ENCODE data around the gene MYPOP.
"Not testable (repeated sequence)": the region's sequence is repeated elsewhere in the genome, so short reads cannot be mapped to it uniquely, and the experiment has no call there.

The MYPOP gene

GRCh38 chr19:45902651-45903625 is 525 bp upstream of the MYPOP start:
- no peaks in the 10 kb centered on the region for H3K27me3 ChIP-seq (ENCODE audit: control insufficient read depth, insufficient read depth, low read length)
- H3K9ac ChIP-seq (ENCODE audit: low read length) = peak overlapping the region; percentile 78

GRCh38 chr19:45901432-45901911 is 941 bp downstream of the MYPOP start:
- Histone ChIP-seq H3K4me3 (ENCODE audit: low read length) (peak overlapping the region; percentile 74), H3K27me3 (ENCODE audit: control insufficient read depth, insufficient read depth, low read length) (no peaks in the 10 kb centered on the region), H3K9ac (ENCODE audit: low read length) (peak overlapping the region; percentile 39), H3K9me3 (ENCODE audit: control insufficient read depth, low read length) (no peaks in the 10 kb centered on the region), H3K4me1 (ENCODE audit: control insufficient read depth, insufficient read depth, low read length) (peaks cover 13% of the 10 kb centered on the region), H3K36me3 (ENCODE audit: control insufficient read depth, insufficient read depth, low read length) (no peaks in the 10 kb centered on the region)

More at GRCh38 chr19:45902651-45903625, 525 bp upstream of the MYPOP start:
- H3K4me1 ChIP-seq (ENCODE audit: control insufficient read depth, insufficient read depth, low read length) = peaks cover 13% of the 10 kb centered on the region
- H3K9me3 ChIP-seq (ENCODE audit: control insufficient read depth, low read length) = no peaks in the 10 kb centered on the region
- H3K36me3 ChIP-seq (ENCODE audit: control insufficient read depth, insufficient read depth, low read length) = no peaks in the 10 kb centered on the region
- H3K4me3 ChIP-seq (ENCODE audit: low read length) = peak overlapping the region; percentile 79

- peak overlapping the region; percentile 39 for H3K9ac ChIP-seq (ENCODE audit: low read length)
- peaks cover 13% of the 10 kb centered on the region for H3K4me1 ChIP-seq (ENCODE audit: control insufficient read depth, insufficient read depth, low read length)
- no peaks in the 10 kb centered on the region for H3K27me3 ChIP-seq (ENCODE audit: control insufficient read depth, insufficient read depth, low read length)
- H3K4me3 ChIP-seq (ENCODE audit: low read length) = no peak overlapping the region
- H3K9me3 ChIP-seq (ENCODE audit: control insufficient read depth, low read length) = no peaks in the 10 kb centered on the region
- no peaks in the 10 kb centered on the region for H3K36me3 ChIP-seq (ENCODE audit: control insufficient read depth, insufficient read depth, low read length)
Measured at GRCh38 chr19:45900738-45901431, 1.5 kb downstream of the MYPOP start.

GRCh38 chr19:45899919-45900589 is 2.4 kb downstream of the MYPOP start:
- no peaks in the 10 kb centered on the region for H3K36me3 ChIP-seq (ENCODE audit: control insufficient read depth, insufficient read depth, low read length)
- H3K4me1 ChIP-seq (ENCODE audit: control insufficient read depth, insufficient read depth, low read length) = peaks cover 13% of the 10 kb centered on the region
- H3K9me3 ChIP-seq (ENCODE audit: control insufficient read depth, low read length) = no peaks in the 10 kb centered on the region
- no peak overlapping the region for H3K4me3 ChIP-seq (ENCODE audit: low read length)
- H3K27me3 ChIP-seq (ENCODE audit: control insufficient read depth, insufficient read depth, low read length) = no peaks in the 10 kb centered on the region
- H3K9ac ChIP-seq (ENCODE audit: low read length) = no peak overlapping the region

GRCh38 chr19:45899253-45899652 is 3.2 kb downstream of the MYPOP start:
- H3K9ac ChIP-seq (ENCODE audit: low read length) = no peak overlapping the region
- H3K4me1 ChIP-seq (ENCODE audit: control insufficient read depth, insufficient read depth, low read length) = peaks cover 13% of the 10 kb centered on the region
- H3K4me3 ChIP-seq (ENCODE audit: low read length) = no peak overlapping the region
- no peaks in the 10 kb centered on the region for H3K27me3 ChIP-seq (ENCODE audit: control insufficient read depth, insufficient read depth, low read length)
- no peaks in the 10 kb centered on the region for H3K36me3 ChIP-seq (ENCODE audit: control insufficient read depth, insufficient read depth, low read length)
- no peaks in the 10 kb centered on the region for H3K9me3 ChIP-seq (ENCODE audit: control insufficient read depth, low read length)

GRCh38 chr19:45897261-45897812 is 5.1 kb downstream of the MYPOP start:
- Histone ChIP-seq H3K27me3 (ENCODE audit: control insufficient read depth, insufficient read depth, low read length) (no peaks in the 10 kb centered on the region), H3K4me3 (ENCODE audit: low read length) (no peak overlapping the region), H3K36me3 (ENCODE audit: control insufficient read depth, insufficient read depth, low read length) (no peaks in the 10 kb centered on the region), H3K4me1 (ENCODE audit: control insufficient read depth, insufficient read depth, low read length) (peaks cover 8% of the 10 kb centered on the region), H3K9ac (ENCODE audit: low read length) (no peak overlapping the region), H3K9me3 (ENCODE audit: control insufficient read depth, low read length) (no peaks in the 10 kb centered on the region)

GRCh38 chr19:45895983-45896599 is 6.3 kb downstream of the MYPOP start:
- H3K9me3 ChIP-seq (ENCODE audit: control insufficient read depth, low read length); H3K4me1 ChIP-seq (ENCODE audit: control insufficient read depth, insufficient read depth, low read length); H3K27me3 ChIP-seq (ENCODE audit: control insufficient read depth, insufficient read depth, low read length); H3K9ac ChIP-seq (ENCODE audit: low read length); H3K4me3 ChIP-seq (ENCODE audit: low read length); H3K36me3 ChIP-seq (ENCODE audit: control insufficient read depth, insufficient read depth, low read length): not testable (repeated sequence)

- no peaks in the 10 kb centered on the region for H3K9me3 ChIP-seq (ENCODE audit: control insufficient read depth, low read length)
- no peak overlapping the region for H3K9ac ChIP-seq (ENCODE audit: low read length)
- no peaks in the 10 kb centered on the region for H3K4me1 ChIP-seq (ENCODE audit: control insufficient read depth, insufficient read depth, low read length)
- no peak overlapping the region for H3K4me3 ChIP-seq (ENCODE audit: low read length)
- H3K36me3 ChIP-seq (ENCODE audit: control insufficient read depth, insufficient read depth, low read length) = no peaks in the 10 kb centered on the region
- no peaks in the 10 kb centered on the region for H3K27me3 ChIP-seq (ENCODE audit: control insufficient read depth, insufficient read depth, low read length)
Measured at GRCh38 chr19:45895519-45895972, 6.9 kb downstream of the MYPOP start.

- no peaks in the 10 kb centered on the region for H3K27me3 ChIP-seq (ENCODE audit: control insufficient read depth, insufficient read depth, low read length)
- no peaks in the 10 kb centered on the region for H3K36me3 ChIP-seq (ENCODE audit: control insufficient read depth, insufficient read depth, low read length)
- H3K9me3 ChIP-seq (ENCODE audit: control insufficient read depth, low read length) = no peaks in the 10 kb centered on the region
- no peak overlapping the region for H3K4me3 ChIP-seq (ENCODE audit: low read length)
- H3K9ac ChIP-seq (ENCODE audit: low read length) = no peak overlapping the region
- H3K4me1 ChIP-seq (ENCODE audit: control insufficient read depth, insufficient read depth, low read length) = peaks cover 5% of the 10 kb centered on the region
Measured at GRCh38 chr19:45890877-45891276, 11.5 kb downstream of the MYPOP start.

GRCh38 chr19:45889210-45889885 is 13.1 kb downstream of the MYPOP start:
- H3K36me3 ChIP-seq (ENCODE audit: control insufficient read depth, insufficient read depth, low read length) = no peaks in the 10 kb centered on the region
- H3K9me3 ChIP-seq (ENCODE audit: control insufficient read depth, low read length) = no peaks in the 10 kb centered on the region
- H3K27me3 ChIP-seq (ENCODE audit: control insufficient read depth, insufficient read depth, low read length) = no peaks in the 10 kb centered on the region
- H3K4me3 ChIP-seq (ENCODE audit: low read length) = no peak overlapping the region
- H3K4me1 ChIP-seq (ENCODE audit: control insufficient read depth, insufficient read depth, low read length) = peaks cover 14% of the 10 kb centered on the region
- H3K9ac ChIP-seq (ENCODE audit: low read length) = no peak overlapping the region

GRCh38 chr19:45887200-45887710 is 15.2 kb downstream of the MYPOP start:
- Histone ChIP-seq H3K4me3 (ENCODE audit: low read length) (peak overlapping the region; percentile 53), H3K27me3 (ENCODE audit: control insufficient read depth, insufficient read depth, low read length) (no peaks in the 10 kb centered on the region), H3K36me3 (ENCODE audit: control insufficient read depth, insufficient read depth, low read length) (no peaks in the 10 kb centered on the region), H3K9ac (ENCODE audit: low read length) (peak overlapping the region; percentile 93), H3K4me1 (ENCODE audit: control insufficient read depth, insufficient read depth, low read length) (peaks cover 27% of the 10 kb centered on the region), H3K9me3 (ENCODE audit: control insufficient read depth, low read length) (no peaks in the 10 kb centered on the region)
